Retina (tissue), 1 donor: Measurements from ENCODE around the gene LSG1.
"Not testable (repeated sequence)": the region's sequence is repeated elsewhere in the genome, so short reads cannot be mapped to it uniquely, and the experiment has no call there.

Experiments used
- DNase-seq: peaks from one replicate; pipeline ENCODE4 v3.0.0-alpha.2; 2016

Gene LSG1

GRCh38 chr3:194647747-194648146 lies 24.2 kb downstream of the LSG1 start:
- DNase-seq: no peak

DNA sequence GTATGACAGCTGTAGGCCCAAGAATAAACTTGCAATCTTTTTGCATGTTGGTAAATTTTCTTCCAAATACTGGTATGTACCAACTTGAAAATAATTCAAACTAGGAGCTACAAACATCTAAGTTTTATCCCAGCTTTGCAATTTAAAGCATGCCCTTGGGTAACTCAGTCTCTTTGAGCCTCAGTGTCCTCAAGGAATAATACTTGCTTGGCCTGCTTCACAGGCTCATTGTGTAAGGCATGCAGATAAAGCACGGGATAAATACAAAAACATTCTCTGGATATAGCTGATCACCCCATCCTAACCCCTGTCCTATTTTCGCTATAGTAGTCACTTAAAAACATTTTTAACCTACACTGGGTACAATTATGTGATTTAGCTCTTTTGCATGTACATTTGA lies 29.2 kb downstream of the LSG1 start:
- DNase-seq: no peak

DNA sequence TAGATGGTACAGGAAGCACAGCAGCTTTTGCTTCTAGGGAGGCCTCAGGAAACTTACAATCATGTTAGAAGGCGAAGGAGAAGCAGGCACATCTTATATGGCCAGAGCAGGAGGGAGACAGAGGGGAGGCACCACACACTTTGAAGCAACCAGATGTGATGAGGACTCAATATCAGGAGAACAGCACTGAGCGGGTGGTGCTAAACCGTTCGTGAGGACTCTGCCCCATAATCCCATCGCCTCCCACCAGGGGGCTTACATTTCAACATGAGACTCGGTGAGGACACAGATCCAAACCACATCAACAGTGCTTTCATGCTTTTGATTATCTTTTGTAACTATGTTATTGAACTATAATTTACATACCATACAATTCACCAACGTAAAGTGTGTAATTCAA lies 31.2 kb downstream of the LSG1 start:
- no peak for DNase-seq

GRCh38 chr3:194638991-194639605 lies 32.9 kb downstream of the LSG1 start:
- no peak for DNase-seq

- no peak for DNase-seq
Observed at GRCh38 chr3:194637541-194638400, 34.2 kb downstream of the LSG1 start.

GRCh38 chr3:194637066-194637465 lies 34.9 kb downstream of the LSG1 start:
- no peak for DNase-seq

DNA sequence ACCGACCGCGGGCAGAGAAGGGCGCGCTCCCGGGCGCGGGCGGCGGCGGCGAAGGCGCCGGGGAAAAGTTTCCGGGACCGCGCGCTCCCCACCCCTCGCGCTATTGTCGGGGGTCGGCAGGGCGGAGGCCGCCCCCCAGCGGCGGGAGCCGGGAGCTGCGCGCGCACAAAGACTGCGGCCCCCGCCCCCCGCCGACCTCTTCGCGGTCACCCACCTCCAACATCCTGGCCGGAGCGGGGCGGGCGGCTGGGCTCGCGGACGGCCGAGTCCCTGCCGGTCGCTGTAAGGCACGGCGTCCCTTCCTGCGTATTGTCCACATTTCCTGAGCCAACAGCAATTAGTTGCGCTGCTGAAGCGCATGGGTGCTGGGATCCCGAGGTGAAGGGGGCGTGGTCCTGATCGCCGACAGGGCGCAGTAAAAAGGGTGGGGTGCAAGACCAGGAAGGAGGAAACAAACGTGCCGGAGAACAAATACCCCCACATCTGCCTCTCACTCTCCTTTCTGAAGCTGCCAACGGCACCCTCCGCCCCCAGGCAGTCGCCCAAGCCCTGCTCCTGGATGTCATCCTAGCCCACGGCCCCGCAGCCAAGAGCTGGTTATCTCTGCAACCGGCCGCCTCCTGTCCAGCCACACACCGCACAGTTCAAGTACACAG lies 38.5 kb downstream of the LSG1 start, which contains the start of gene TMEM44:
Gene TMEM44 (minus strand): TSS at position 71 of the 656 bp plus-strand sequence. CDS start 204 bp downstream, outside the sequence.
- DNase-seq: peak; percentile 94

- peak; percentile 66 for DNase-seq
Observed at GRCh38 chr3:194632809-194633348, 39.1 kb downstream of the LSG1 start.

DNA sequence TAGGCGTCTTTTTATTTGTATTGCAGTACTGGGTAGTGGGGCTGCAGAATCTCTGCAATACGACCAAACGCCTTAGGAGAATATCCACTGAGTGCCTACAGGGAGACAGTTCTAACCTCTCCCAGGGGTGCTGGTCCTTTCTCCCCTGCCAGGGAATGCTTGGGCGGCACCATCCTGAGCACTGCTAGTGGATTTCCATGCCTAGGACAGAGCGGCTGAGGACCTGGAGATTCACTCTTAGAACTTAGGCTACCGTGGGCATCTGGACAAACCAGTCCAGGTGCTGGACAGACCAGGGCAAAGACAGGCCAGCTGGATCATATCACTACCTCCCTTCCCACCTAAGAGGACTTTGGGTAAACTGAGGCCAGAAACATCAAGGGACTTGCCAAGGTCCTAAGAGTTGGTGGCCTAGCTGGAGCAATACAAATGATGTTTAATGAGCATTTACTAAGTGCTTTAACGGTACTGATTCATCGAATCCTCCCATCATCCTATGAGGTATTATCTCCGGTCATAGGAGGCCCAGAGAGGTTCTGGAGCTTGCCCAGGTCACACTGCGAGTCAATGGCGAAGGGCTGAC lies 39.7 kb downstream of the LSG1 start:
- no peak for DNase-seq

- DNase-seq: no peak
Observed at GRCh38 chr3:194631696-194632095, 40.3 kb downstream of the LSG1 start.

DNA sequence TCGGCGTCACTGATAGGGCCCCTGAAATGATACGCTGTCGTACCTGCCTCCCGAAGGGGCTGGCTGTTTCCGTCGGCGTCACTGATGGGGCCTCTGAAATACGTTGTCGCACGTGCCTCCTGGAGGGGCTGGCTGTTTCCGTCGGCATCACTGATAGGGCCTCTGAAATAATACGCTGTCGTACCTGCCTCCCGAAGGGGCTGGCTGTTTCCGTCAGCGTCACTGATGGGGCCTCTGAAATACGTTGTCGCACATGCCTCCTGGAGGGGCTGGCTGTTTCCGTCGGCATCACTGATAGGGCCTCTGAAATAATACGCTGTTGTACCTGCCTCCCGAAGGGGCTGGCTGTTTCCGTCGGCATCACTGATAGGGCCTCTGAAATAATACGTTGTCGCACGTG lies 41.3 kb downstream of the LSG1 start:
- DNase-seq: not testable (repeated sequence)

DNA sequence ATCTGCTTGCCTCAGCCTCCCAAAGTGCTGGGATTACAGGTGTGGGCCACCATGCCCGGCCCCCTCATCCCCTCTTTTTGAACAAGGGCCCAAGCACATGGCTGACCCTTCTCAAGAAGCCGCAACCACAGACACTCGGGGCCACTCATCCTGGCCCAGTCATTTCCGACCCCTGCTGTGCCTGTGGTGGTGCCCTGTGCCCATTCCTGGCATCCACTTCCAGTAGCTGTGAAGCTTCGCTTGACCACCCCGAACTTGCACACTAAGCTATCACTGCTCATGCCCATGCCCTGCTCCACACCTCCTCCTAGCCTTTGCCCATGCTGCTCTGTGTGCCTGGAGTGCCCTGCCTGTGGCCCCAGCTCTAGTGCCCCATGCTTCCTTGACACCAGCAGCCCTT lies 47.0 kb downstream of the LSG1 start:
- no peak for DNase-seq

GRCh38 chr3:194623449-194624290 lies 48.3 kb downstream of the LSG1 start:
- DNase-seq: no peak

DNA sequence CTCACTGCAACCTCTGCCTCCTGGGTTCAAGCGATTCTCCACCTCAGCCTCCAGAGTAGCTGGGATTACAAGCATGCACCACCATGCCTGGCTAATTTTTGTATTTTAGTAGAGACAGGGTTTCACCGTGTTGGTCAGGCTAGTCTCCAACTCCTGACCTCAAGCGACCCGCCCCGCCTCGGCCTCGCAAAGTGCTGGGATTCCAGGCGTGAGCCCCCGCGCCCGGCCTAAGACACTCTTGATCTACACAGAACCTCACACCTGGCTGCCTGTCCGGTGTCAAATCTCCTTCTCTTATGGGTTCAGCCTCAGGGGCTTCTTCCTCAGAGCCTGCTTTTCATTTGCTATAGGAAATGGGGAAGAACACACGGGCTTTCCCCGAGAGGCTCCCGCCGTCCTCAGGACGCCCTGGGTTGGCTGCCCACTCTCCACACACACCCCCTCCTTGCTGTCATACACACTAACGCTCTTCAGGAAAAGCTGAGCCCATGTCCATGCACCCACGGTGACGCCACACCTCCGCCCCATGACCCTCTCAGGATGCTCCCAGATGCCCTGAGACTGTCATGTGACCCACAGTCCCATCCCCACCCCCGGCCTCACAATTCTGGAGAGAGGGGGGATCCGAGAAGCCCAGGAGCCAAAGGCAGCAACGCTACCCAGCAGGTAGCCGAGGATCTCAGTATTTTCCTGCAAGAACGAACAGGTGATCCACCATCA lies 49.2 kb downstream of the LSG1 start:
- no peak for DNase-seq

DNA sequence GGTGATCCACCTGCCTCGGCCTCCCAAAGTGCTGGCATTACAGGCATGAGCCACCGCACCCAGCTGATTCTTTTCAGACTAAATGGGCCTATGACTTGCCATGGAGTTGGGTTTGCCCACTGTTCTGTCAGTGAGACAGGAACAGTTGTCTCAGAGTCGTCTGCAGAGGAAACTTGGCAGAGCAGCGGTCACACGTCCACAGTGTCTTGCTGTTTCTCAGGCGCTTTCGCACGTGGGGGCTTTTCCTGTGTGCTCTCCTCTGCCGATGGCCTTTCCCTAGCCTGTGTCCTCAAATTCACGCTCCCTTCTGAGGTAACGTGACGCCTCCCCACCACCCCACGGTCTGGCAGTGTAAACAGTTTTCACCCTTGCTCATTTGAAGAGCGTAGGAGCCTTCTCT lies 50.0 kb downstream of the LSG1 start:
- no peak for DNase-seq

DNA sequence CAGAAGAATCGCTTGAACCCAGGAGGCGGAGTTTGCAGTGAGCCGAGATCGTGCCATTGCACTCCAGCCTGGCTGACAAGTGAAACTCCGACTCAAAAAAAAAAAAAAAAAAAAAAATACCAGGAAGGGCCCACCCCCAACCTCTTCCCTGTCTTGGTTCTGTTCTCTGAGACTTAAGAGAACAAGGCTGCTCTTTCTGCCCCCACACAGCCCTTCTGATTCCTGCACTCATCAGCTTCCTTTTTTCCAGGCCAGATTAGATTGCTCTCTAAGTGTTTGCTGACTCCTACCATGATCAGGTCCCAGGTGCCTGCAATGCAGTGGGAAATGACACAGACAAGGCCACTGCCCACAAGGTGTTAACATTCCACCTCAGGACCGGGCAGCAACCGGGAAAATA lies 51.8 kb downstream of the LSG1 start:
- DNase-seq: no peak

DNA sequence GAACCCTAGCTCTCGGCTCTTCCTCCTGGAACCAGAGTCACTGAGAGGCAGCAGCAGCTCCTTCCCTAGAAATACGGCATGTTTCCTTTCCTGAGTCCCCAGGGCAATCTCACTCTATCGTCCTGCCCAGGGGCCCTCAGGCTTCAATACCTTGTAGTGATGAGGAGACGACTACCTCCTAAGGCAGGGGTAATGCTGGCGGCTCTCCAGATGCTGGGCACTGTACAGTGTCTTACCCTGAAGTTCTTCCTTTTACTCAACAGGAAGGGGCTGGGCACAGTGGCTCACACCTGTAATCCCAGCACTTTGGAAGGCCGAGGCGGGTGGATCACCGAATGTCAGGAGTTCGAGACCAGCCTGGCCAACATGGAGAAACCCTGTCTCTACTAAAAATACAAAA lies 52.2 kb downstream of the LSG1 start:
- no peak for DNase-seq

DNA sequence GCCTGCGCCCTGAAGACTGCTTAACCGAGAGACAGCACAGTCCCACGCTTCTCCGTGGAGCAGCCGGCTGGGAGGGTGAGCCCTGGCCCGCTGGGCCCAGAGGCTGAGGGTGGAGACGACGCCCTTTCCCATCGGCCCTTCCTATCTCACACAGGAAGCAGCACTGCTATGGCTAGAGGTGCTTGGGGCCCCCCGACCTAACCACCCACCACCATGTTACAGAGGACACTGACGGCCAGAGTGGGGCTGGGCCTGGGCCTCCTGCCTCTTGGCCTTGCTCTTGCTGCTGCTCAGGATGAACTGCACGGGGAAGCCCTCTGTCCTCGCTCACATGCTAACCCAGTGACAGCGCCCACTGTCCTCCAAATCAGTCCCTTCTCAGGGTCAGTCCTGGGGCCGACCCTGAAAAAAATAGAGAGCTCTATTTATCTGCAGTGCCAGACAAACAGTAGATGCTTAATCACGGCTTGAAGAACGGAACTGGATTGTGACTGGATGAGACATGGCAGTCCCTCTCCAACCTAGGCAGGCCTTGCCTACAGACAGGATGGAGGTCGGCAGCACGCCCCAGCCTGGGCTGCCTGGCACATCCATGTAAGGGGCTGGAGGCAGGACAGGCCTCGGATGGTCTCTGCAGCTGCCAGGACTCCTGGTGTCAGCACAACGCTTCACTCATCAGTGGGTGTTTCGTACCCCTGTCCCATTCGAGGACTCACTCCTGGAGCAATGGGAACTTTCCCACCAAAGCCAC lies 53.0 kb downstream of the LSG1 start:
- no peak for DNase-seq

DNA sequence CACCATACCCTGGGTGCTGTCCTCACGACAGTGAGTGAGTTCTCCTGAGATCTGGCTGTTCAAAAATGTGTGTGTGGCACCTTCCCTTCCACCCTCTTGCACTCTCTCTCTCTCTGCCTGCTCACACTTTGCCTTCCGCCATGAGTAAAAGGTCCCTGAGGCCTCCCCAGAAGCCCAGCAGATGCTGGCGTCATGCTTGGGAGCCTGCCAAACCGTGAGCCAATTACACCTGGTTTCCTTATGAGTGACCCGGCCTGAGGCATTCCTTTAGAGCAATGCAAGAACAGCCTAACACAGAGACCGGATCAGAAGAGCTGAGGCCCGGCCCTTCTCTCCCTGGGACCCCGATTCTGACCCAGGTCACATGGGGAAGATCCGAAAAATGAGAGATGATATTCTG lies 54.2 kb downstream of the LSG1 start:
- no peak for DNase-seq

DNA sequence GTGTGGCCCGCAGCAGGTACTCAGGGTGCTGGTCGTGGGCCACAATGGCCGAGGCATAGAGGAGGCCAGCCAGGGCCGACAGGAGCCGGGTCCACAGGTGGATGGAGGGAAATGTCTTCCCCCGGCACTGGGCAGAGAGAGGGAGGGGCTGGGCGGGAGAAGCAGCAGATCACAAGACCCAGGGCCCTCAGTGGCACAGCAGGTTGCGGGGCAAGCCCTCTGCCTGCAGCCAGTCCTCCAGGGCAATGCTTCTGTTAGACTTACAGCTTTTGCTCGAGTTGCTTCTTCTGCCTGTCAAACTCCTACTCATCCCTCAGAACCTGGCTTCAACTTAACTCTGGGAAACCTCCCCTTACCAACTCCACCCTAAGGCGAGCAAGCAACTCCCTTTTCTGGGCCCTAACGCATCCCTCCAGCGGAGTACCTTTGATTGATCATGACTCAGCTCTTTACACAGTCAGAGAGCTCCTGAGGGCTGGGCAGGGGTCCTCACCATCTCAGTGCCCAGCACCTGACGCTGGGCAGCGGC lies 54.8 kb downstream of the LSG1 start:
- DNase-seq: no peak

DNA sequence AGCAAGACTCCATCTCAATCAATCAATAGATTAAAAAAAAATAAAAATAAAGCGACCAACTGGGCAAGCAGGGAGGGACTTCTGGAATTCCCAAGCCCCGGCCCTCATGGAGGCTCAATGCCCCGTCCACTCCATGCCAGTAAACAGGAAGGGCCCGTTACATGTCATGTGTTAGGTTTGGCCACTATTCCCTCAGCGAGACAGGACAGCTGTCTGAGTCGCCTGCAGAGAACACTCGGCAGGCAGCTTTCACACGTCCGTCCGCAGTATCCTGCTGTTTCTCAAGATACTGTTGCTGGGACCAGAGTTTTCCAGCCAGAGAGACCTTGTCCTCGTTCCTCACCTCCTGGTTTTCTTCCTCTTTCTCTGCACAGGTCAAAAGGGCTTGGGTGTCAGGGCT lies 56.8 kb downstream of the LSG1 start:
- DNase-seq: no peak
